Ecto neural progenitor cell (in vitro differentiated cells): ENCODE data around the gene GPC5.

Source experiments
- DNase-seq: peaks from one replicate; pipeline ENCODE4 v3.0.0-alpha.2; 2018; ENCODE audit warnings: low spot score

Gene GPC5

DNA sequence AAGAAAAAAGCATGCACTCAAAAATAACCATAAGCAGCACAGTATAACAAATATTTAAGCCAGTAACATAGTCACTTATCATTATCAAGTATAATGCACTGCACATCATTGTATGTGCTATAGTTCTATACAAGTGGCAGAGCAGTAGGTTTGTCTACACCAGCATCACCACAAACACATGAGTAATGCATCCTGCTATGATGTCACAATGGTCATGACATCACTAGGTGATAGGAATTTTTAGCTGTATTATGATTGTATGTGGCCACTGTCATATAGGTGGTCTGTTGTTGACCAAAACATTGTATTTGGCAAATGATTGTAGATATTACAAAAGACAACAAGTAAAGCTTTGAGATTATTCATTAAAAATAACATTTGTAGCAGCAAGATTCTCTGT lies 967.5 kb downstream of the GPC5 start:
- no peak for DNase-seq

DNA sequence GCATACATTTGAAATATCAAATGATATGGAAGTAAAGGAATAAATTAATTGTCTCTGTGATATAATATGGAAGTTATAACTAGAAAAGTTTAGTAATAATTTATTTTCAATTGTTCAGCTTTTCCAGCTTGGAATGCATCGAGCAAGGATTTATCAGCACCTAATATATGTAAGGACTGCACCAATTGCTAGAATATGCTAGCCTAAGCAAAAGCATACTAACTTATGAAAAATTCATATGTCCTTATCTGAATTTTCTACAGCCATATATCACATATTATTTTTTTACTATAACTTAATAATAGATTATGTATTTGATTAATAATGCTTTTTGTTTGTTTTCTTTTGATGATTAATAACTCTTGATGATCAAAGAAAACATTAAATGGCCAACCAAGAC lies 979.0 kb downstream of the GPC5 start:
- DNase-seq = no peak

DNA sequence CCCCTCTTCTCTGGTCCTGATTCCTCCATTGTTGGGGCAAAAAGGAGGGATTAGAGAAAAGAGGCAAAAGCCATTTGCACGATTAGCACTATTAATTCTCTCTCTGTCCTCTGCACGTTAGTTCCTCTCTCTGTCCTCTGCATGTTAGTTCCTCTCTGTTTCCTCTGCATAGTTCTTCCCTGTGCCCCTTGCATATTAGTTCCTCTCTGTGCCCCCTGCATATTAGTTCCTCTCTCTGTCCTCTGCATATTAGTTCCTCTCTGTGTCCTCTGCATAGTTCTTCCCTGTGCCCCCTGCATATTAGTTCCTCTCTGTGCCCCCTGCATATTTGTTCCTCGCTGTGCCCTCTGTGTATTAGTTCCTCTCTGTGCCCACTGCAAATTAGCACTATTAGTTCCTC lies 981.0 kb downstream of the GPC5 start:
- no peak for DNase-seq

DNA sequence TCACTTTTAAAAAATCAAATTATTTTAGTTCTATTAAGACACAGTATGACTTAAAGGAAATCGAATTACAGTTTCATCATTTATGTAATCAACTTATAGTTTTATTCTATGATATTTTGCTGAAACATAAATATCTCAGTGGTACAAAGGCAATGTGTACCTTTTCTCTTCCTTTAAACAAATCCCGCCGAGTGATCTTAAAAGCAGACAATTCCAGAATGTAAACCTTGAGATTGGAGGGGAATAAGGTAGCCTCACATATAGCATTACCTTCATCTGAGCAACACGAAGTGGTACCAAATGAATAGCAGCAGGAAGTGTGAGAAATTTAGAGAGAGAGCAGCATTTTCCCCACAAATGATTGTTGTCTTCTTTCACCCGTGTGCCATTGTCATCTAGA lies 986.0 kb downstream of the GPC5 start:
- no peak for DNase-seq

DNA sequence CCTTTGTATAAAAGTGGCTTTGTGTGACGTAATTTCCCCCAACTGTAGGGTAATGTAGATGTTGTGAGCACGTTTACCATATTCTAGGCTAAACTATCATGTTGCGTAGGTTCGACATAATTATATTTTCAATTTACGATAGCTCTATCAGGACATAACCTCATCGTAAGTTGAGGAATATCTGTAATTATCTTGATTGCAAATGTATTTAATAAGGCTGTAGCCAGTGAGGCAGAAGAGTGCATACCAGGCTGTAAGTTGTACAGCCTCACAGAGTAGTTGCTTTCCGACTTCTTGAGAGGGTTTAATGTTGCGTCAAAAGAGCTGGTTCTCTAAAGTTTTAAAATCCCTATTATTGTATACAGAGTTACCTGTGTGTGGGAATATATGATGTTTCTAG lies 988.8 kb downstream of the GPC5 start:
- DNase-seq = no peak

DNA sequence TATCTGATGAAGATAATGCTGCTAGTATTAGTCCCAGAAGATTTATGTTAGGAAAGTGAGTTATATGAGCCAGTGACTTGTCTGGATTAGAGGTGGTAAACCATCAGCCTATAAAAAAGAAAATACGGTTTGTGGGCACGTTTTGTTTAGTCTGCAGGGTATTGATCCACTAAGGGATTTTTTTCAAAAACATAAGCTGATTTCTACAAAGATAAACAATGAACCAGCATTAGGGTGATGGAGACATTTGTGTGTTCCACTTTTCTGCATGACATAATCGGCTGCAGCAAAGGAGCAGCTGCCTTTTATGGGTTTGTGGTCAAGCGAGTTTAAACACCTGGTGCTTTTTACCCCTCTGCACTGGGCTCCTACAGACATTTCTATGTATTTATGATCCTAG lies 991.8 kb downstream of the GPC5 start:
- DNase-seq = no peak

DNA sequence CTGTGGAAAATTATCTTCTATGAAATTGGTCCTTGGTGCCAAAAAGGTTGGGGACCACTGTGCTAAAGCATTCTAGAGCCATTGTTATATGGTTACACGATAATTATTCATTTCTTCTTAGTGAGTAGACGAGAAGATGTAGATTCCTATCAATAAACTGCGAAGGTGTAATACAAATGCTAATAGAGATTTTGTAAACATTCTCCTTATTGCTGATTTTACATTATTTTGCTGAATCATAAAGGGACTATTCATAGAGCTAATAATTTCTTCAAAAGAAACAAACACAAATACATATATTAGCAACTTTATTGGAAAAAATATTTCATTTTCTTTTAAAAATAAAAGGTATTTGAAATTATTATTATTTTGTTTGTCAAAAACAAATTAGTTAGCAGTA lies 1005.2 kb downstream of the GPC5 start:
- DNase-seq = no peak

DNA sequence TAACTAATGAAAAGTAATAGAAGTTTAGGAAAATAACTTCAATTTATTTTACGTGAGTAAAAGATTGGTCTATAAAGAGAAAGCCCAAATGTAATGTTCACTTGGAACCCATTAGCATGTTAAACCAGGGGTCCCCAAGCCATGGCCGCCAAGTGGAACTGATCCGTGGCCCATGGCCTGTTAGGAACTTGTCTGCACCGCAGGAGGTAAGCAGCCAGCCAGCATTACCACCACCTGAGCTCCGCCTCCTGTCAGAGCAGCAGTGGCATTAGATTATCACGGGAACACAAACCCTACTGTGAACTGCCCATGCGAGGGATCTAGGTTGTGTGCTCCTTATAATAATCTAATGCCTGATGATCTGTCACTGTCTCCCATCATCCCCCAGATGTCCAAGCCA lies 1009.4 kb downstream of the GPC5 start:
- DNase-seq = no peak

DNA sequence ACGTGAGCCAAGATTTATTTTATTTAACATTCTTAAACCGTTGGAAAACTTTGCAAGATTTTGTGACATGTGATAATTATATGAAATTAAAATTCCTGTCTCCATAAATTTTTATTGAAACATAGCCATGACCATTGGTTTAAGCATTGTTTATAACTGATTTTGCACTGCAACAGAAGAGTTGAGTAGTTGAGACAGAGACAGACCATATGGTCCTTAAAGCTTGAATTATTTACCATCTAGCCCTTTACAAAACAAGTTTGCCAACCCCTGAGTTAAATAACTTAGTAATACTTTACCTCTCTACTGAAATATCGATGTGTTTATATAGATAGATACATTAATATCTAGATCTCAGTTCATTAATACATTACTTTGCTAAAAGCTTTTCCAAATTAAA lies 1014.1 kb downstream of the GPC5 start:
- no peak for DNase-seq

DNA sequence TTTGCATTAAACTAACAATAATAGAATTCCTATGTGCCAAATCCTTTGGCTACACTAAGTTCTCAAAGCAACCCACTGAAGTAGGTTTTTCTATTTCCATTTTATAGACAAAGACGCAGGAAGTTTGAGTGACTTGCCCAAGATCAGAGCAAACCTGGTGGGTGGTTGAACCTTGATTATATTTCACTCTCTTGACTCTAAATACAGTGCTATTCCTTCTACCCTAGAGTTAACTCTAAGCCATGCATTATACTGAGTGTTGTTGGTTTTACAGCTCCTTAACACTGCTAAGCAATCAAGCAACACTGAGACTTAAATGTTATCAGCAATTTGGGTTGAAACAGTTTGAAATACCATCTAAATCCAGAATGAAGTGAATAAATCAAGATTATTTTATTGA lies 1014.6 kb downstream of the GPC5 start:
- no peak for DNase-seq

DNA sequence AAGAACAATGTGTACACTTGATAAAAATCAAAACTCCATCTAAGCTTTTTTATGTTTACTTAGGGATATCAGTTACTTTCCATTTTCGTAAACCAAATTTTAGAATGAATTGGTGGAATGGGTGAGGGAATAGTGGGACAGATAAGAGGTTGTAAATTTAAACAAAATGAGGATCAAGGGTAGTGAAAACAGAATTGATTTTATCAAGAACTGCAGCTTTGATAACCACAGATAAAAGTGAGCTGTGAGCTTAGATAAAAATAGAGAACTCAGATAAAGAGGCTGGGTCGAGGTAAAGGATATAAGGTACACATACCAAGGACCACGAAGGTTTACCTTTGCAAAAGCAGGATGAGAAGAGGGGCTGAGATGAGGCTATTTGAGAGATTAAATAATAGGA lies 1015.0 kb downstream of the GPC5 start:
- DNase-seq = no peak

DNA sequence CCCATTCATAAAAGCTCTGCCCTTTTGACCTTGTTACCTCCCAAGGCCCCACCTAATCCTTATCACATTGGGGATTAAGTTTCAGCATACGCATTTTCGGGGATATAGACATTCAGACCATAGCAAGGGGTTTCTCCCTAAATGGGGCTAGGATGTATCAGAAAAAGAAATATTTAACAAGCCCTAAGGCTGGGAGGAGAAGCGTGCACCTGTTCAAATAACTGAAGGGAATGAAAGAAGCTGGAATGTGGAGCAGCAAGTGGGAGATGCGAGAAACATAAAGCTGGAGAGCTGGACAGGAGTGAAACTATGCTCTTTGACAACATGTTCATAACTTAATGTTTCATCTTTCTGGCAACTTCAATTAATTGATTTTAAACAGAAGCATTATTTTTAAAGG lies 1016.4 kb downstream of the GPC5 start:
- no peak for DNase-seq

DNA sequence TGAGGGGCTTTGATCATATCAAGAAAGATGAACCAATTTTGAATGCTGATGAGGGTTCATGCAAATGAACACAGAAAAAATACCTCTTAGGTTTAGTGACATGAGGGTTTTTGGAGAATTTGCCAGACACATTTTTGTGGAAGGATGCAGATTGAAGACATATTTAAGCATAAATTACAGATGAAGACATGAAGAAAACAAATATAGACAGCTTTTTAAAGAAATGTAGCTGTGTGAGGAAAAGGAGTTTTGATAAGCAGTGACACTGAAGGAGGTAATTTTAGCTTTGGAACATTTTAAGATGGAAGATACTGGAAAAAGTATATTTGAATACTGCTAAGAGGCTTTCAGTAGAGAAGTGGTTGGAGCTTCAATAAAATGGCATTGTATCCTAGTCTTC lies 1017.4 kb downstream of the GPC5 start:
- DNase-seq = no peak

DNA sequence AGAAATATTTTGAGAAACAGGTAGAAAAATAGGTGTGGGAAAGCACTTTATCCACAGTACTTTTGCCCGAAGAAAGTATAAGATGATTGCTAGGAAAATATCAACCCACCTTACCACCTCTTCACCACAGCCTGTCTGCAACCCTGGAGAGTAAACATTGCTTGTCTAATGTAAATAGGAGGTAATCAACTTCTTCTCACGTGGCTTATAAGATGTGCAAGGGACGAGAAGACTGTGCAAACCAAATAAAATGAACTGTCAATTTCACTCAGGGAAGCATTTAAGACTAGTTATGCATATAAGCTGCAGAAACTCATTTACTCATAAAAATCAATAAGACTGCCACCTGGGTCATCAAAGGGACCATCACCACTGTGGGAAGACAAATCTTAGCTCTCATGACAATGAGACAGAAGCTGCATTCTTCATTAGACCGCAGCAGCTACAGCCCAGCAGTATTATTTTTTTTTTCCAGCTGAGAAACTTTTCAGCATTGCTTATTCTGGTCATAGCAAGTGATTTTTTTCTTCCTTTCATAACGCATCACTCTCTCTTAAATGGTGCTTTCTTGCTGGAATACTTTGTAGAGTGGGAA lies 1020.5 kb downstream of the GPC5 start:
- no peak for DNase-seq

DNA sequence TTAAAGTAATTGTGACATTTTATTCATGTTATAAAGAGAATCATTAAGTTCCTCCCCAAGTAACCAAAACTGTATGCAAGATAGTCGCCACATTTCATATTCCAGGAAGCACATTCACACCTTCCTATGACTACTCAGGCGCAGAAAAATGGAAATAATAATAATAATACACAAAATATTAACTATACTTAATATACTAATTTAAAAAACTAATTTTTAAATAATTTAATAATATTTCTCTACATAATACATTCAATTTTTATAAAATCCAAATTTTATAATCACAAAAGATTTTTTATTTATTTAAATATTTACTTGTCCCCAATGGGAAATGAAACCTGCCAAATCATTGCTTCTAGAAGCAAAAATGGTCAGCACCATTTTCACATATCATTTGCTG lies 1030.8 kb downstream of the GPC5 start:
- no peak for DNase-seq

DNA sequence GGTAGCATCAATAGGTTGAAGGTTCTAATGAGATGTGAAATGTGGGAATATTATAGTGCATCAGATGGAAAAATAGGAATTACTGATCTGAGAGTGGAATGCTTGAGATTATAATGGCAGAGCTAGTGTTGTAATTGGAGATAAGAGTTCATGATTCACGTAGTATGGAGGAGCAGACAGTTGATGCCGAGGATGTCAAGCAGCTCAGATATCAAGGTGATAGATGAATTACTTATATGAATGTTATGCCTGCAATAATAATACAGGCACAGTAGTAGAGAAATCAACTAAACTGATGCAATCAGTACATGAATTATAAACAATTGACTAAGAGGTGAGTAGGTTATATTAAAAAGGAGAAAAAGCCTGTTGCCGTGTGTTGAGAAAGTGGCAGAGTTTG lies 1035.0 kb downstream of the GPC5 start:
- no peak for DNase-seq

DNA sequence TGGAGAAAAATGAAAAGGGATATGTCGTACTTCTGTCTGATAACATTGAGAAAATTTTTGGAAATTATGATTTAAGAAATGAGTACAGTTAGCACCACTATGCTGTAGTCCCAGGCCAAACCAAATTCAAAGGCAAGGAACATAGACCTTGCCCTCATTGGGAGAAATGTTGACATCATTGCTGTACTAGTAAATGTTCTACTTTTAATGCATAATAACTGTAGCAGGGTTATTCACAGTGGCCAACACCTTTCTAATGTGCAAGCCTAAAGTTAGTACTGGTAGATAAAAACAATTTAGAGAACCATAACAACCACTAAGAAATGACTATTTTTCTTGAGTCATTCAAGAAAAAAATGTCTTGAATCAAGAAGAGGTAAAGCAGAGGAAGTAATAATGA lies 1035.5 kb downstream of the GPC5 start:
- DNase-seq = no peak

DNA sequence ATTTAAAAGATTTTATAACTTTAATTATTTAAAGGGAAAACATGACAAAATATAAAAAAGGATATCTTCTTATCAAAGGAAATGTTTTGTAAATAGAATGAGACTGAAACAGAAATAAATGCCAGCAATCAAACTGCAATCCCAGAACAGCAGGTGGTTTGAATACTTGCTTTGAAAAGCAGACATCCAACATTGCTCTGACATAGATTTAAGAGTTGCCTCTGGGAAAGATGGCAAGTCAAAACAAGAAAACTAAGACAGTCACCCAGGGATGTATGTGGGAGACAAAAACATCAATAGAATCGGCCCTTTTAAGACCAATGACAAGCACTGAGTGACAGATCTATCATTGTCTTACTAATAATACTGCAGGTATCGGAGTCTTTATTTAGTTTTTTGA lies 1038.5 kb downstream of the GPC5 start:
- DNase-seq = no peak

DNA sequence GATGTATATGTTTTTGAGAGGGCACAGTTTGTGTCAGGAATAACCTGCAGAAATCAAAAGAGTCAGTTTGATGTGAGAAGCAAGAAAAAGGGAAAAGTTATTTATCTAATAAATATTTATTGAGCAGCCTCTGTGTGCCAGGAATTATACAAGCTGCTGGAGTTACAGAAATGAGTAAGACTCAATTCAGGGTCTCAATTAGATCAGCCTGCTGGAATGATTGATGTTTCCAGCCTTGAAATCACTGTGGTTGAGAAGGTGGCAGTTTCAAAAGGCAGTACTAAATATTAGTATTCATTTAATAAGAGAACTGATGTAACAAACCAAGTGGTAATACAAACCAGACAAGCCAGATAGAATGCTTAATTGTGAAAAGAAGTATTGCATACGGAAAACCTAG lies 1045.8 kb downstream of the GPC5 start:
- no peak for DNase-seq

DNA sequence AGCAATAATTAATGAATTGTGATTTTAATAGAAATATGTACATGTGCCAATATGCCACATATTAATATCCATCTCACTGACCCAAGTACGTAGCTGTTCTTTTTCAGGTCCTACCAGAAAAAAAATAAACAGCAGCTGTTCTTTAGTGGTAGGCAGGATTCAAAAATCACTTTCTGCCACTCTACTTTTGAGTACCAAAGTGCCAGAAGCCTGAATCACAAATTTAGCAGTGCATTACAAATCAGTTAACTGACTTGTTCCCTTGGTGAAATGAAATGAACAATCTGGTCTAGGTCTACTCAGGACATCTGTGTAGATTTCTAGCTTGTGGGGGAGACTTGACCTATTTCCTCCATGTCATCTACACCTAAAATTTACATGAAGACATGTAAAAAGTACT lies 1052.6 kb downstream of the GPC5 start:
- no peak for DNase-seq

DNA sequence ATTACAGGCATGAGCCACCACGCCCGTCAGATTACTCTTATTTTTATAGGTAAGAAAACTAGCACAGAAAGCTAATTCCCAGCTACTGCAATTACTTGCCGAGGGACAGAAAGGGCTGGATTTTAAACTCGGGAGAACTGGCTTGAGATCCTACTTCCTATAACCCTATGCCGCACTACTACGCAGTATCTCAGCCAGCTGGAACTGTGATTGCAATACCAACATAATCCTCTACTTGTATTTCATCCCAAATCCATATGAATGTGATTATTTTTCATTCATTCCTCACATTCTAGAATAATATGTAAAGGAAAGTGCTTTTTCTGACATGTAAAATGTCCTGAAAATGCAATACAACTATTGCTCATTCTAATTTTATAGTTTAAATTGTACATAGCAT lies 1054.4 kb downstream of the GPC5 start:
- DNase-seq = no peak

DNA sequence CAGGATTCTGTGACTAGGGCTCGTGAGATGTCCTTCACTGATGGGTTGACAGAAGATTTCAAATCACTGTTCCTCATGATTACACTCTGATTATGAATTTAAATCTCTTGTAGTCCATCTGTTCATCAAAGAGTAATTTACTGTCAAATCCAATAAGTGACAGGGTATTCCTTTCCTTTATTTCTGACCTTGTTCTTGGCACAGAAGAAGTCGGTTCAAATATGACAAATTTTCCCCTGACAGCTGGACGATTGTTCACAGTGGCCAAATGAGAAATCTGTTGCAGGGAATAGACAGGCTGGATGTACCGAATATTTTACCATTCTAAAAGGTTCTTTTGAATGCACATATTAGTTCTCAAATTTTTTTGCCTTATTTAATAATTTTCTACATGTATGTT lies 1060.9 kb downstream of the GPC5 start:
- no peak for DNase-seq

DNA sequence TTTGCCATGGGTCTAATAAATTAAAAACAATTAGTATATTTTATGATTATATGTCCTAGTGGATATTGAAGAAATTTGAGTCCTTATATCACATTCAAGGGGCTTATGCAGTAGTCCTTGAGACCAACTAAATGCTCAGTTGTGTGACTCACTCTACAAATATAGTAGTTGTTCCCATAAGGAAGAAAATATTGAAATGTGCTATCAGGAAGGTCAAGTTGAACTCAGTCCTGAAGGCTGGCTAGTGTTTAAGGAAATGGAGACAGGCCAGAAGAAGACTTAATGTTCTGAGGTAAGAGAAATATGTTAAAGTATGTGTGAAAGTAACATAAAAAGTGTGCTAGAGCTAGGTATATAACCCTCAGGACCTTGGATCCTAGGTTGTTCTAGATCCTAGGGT lies 1062.1 kb downstream of the GPC5 start:
- no peak for DNase-seq

DNA sequence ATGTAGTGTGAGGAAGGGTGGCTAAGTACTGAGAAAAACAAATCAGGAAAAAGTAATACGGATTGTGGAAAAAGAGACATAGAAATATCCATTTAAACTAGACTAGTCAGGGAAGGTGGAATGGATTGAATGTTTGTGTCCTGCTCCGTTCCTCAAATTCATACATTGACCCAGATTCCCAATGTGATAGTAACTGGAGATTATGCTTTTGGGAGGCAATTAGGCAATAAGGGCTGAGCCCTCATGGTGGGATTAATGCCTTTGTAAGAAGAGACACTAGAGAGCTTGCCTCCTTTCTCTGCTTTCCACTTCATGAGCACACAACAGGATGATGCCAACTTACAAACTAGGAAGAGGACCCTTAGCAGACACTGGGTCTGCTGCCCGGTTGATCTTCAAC lies 1063.0 kb downstream of the GPC5 start:
- DNase-seq = no peak

DNA sequence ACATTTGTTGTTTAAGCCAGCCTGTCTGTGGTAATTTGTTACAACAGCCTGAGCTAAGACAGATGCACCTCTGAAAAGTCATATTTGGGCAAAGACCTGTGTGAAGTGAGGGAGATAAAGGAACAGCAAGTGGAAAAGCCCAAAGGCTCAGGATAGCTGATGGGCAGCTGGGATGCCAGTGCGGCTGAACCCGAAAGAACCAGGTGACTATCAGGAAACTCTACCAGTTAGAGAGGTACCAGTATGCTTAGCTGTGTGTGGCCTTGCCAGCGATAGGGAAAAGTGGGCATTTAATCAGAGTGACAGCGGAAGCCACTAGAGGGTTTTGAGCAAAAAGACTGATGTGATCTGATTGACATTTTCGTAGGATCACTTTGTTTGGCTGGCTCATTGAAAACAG lies 1063.4 kb downstream of the GPC5 start:
- DNase-seq = no peak
